GM21367 (cell line): ENCODE data around the gene MAST2.
A peak's percentile ranks its signal among the peaks of the same experiment; 100 is the strongest.

ENCODE experiments used
- ATAC-seq: cut with Tn5 transposase; IDR thresholded peaks from one replicate; pipeline ENCODE4 v1.9.1; 2021; ENCODE audit not compliant: unreplicated experiment

Gene MAST2

GRCh38 chr1:45803299-45803780 lies at the start of gene MAST2:
MAST2 (plus strand) TSS chr1:45803612; CDS start chr1:45803896, 284 bp downstream.
- peak; percentile 80 for ATAC-seq

GRCh38 chr1:45755697-45756096 lies 47.7 kb upstream of the MAST2 start:
- ATAC-seq: no peak

GRCh38 chr1:45762291-45762690 lies 41.1 kb upstream of the MAST2 start:
- no peak for ATAC-seq

- no peak for ATAC-seq
These were observed 37.2 kb upstream of the MAST2 start for GRCh38 chr1:45765999-45766792.

GRCh38 chr1:45767035-45767434 lies 36.4 kb upstream of the MAST2 start:
- no peak for ATAC-seq

- ATAC-seq: no peak
These were observed 34.0 kb upstream of the MAST2 start for GRCh38 chr1:45769261-45769932.

- ATAC-seq: no peak
These were observed 30.4 kb upstream of the MAST2 start for GRCh38 chr1:45772971-45773370.

- no peak for ATAC-seq
These were observed 27.6 kb upstream of the MAST2 start for GRCh38 chr1:45775794-45776193.

GRCh38 chr1:45785583-45785982 lies 17.8 kb upstream of the MAST2 start:
- no peak for ATAC-seq

GRCh38 chr1:45787905-45788304 lies 15.5 kb upstream of the MAST2 start:
- no peak for ATAC-seq

- ATAC-seq: no peak
These were observed 13.8 kb upstream of the MAST2 start for GRCh38 chr1:45789601-45790000.

GRCh38 chr1:45792744-45793143 lies 10.7 kb upstream of the MAST2 start:
- ATAC-seq: no peak

GRCh38 chr1:45793942-45794604 lies 9.3 kb upstream of the MAST2 start:
- no peak for ATAC-seq

GRCh38 chr1:45796381-45796780 lies 7.0 kb upstream of the MAST2 start:
- no peak for ATAC-seq

- ATAC-seq: no peak
These were observed 6.5 kb upstream of the MAST2 start for GRCh38 chr1:45796946-45797345.

GRCh38 chr1:45800899-45801298 lies 2.5 kb upstream of the MAST2 start:
- ATAC-seq: no peak

- no peak for ATAC-seq
These were observed 791 bp upstream of the MAST2 start for GRCh38 chr1:45802343-45803298.

GRCh38 chr1:45803781-45804668 lies 613 bp downstream of the MAST2 start:
- ATAC-seq: peak; percentile 16

GRCh38 chr1:45804669-45804969 lies 1.2 kb downstream of the MAST2 start:
- no peak for ATAC-seq

GRCh38 chr1:45806129-45806528 lies 2.7 kb downstream of the MAST2 start:
- no peak for ATAC-seq
